Activated naive CD4-positive, alpha-beta T cell treated with anti-CD3 and anti-CD28 coated beads for 36 hours (primary cell): ENCODE measurements around the gene SPEF2. TPM values are rescaled to one million over a fixed set of nuclear protein-coding genes. Genes with fewer than 3 reads are reported as not detected.

Experiments used
- CTCF ChIA-PET: fragments of 350-600 bp; sonication (Branson Sonifier 250); formaldehyde crosslinking; loops from one replicate; lab custom pipeline; 2021; ENCODE audit warnings: antibody characterized with exemption; lab: Charles Lee
- DNase-seq: peaks from one replicate; pipeline ENCODE4 v3.0.0-alpha.2; 2020
- H3K27ac Mint-ChIP-seq: one replicate; pipeline ENCODE4 v1.8.0; 2021; ENCODE audit warnings: mild to moderate bottlenecking, mixed read lengths
- H3K27me3 Mint-ChIP-seq: one replicate; pipeline ENCODE4 v1.8.0; 2021; ENCODE audit warnings: low read depth, mixed read lengths
- H3K36me3 Mint-ChIP-seq: one replicate; pipeline ENCODE4 v1.8.0; 2021; ENCODE audit warnings: low read depth, mixed read lengths
- H3K4me1 Mint-ChIP-seq: one replicate; pipeline ENCODE4 v1.8.0; 2021; ENCODE audit warnings: low read depth, mixed read lengths
- H3K4me3 Mint-ChIP-seq: one replicate; pipeline ENCODE4 v1.8.0; 2021; ENCODE audit warnings: mild to moderate bottlenecking, moderate library complexity, mixed read lengths
- H3K9me3 Mint-ChIP-seq: one replicate; pipeline ENCODE4 v1.8.0; 2021; ENCODE audit warnings: mixed read lengths
- intact Hi-C: fragments of 100-400 bp; cut with micrococcal nuclease; formaldehyde crosslinking; loops from one replicate; pipeline ENCODE4 v1.15.1; 2023
- total RNA-seq, 2 experiments: library from RNA; stranded (reverse); gene quantifications; one replicate each; pipeline ENCODE4 v1.2.3, GENCODE V29; 2021

Gene SPEF2
- total RNA-seq, 2 experiments from 2014 or later: 6.5 to 6.6 TPM

DNA sequence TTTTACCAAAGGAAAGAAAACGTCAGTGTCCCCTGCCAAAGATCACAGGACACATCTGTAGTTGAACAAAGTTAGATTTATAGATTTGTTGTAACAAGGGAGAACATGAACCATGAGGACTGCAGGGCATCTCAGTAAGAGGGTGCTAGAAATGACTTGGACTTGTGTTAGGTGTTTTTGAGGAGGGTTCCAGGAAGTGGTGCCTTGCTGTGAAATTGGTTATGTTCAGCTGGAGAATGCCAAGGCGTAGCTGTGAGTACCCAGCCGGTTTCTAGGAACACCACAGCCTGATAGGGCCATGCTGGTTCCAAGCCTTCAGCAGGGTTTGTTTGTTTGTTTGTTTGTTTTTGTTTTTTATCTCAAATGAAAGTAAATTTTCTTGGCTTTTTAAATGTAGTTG is 5.3 kb downstream of the SPEF2 start:
- DNase-seq: peak; percentile 23
- Mint-ChIP-seq H3K27me3 (no peaks in the 10 kb centered on the region), H3K4me1 (peaks cover 35% of the 10 kb centered on the region), H3K27ac (no peak overlapping the region), H3K4me3 (no peak overlapping the region), H3K9me3 (no peaks in the 10 kb centered on the region), H3K36me3 (no peaks in the 10 kb centered on the region)
- CTCF ChIA-PET: interaction anchor here (4.9 kb wide), 1 partner anchor 303 kb away, joined by 30 read pairs; no protein-coding TSS in a partner anchor
- intact Hi-C loops: no loop called here

DNA sequence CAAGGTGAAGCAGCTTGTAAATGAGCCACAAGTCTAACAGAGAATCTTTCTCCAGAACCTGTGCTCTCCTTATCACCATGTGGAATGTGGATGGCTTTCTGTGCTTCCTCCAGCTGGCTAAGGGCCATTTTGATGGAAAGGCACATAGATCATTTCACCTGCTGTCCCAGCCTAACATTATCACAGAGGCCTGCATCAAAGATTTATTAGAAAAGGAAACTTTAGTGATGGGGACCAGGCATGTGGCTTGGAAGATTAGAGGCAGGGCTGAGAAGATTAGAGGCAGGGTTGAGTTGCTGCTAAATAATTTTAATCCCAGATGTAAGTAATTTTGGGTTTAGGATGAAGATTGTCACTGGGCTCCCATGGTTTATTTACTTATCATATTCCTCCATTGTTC is 6.3 kb downstream of the SPEF2 start:
- Mint-ChIP-seq H3K27ac (no peak overlapping the region), H3K9me3 (no peaks in the 10 kb centered on the region), H3K36me3 (peaks cover 5% of the 10 kb centered on the region), H3K4me1 (peaks cover 27% of the 10 kb centered on the region), H3K27me3 (no peaks in the 10 kb centered on the region), H3K4me3 (no peak overlapping the region)
- intact Hi-C loops: no loop called here
- CTCF ChIA-PET: interaction anchor here (0.6 to 4.9 kb wide), 2 partner anchors 302 to 429 kb away, joined by 3 to 30 read pairs; no protein-coding TSS in a partner anchor
- DNase-seq: no peak

DNA sequence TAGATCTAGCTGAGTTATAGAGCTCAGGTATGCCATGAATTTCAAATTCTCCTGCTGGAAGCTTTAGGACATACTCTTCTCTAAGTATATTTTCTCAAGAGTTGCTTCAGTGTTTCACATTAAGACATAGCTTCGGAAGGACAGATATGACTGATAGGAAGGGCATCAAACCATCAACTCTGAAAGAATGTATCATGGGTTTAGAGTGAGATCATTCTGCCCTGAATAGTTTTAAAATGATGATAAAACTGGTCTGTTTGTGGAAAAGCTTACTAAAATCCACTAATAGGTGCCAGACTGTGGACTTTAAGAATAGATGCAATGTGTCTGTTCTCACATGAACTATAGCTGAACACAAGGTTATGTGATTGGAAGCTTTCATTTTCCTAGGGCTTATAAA is 8.4 kb downstream of the SPEF2 start:
- Mint-ChIP-seq H3K4me3 (no peak overlapping the region), H3K27me3 (no peaks in the 10 kb centered on the region), H3K4me1 (peaks cover 26% of the 10 kb centered on the region), H3K27ac (no peak overlapping the region), H3K36me3 (peaks cover 17% of the 10 kb centered on the region), H3K9me3 (no peaks in the 10 kb centered on the region)
- CTCF ChIA-PET: interaction anchor here (1.1 to 2.1 kb wide), 5 partner anchors 8 to 301 kb away, joined by 3 to 10 read pairs (median 5); partner anchors contain the start of gene SPEF2
- DNase-seq: no peak
- intact Hi-C loops: no loop called here

DNA sequence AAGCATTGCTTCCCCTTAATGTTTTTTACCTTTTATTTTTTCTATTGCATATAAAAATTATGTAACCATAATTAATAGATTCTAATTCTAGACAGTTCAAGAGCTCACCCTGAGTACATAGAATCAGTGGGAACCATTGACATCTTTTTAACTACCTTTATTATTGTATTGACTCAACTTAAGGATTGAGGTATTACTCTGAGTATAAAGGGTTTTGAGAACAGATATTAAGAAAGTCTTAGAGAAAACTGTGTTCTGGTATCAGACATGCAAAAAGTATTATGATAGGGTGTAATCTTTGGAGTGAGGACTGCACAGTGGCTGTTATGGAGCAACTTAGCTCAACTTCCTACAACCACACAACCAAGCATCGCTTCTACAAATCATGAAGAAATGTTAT is 8.9 kb downstream of the SPEF2 start:
- intact Hi-C loops: no loop called here
- CTCF ChIA-PET: interaction anchor here (0.7 to 2.1 kb wide), 5 partner anchors 9 to 379 kb away, joined by 3 to 10 read pairs (median 5); partner anchors contain the start of gene SPEF2
- no peak overlapping the region for H3K4me3 Mint-ChIP-seq
- DNase-seq: no peak
- H3K27me3 Mint-ChIP-seq: no peaks in the 10 kb centered on the region
- peaks cover 26% of the 10 kb centered on the region for H3K4me1 Mint-ChIP-seq
- peaks cover 21% of the 10 kb centered on the region for H3K36me3 Mint-ChIP-seq
- H3K27ac Mint-ChIP-seq: no peak overlapping the region
- H3K9me3 Mint-ChIP-seq: no peaks in the 10 kb centered on the region

- no peaks in the 10 kb centered on the region for H3K4me1 Mint-ChIP-seq
- no peak for DNase-seq
- H3K9me3 Mint-ChIP-seq: peaks cover 12% of the 10 kb centered on the region
- H3K27me3 Mint-ChIP-seq: no peaks in the 10 kb centered on the region
- H3K27ac Mint-ChIP-seq: no peak overlapping the region
- H3K36me3 Mint-ChIP-seq: peaks cover 45% of the 10 kb centered on the region
- CTCF ChIA-PET: interaction anchor here (1.3 kb wide), 1 partner anchor 17 kb away, joined by 8 read pairs; no protein-coding TSS in a partner anchor
- intact Hi-C loops: no loop called here
- no peak overlapping the region for H3K4me3 Mint-ChIP-seq
These were observed 16.7 kb downstream of the SPEF2 start for GRCh38 chr5:35634326-35634725.

GRCh38 chr5:35640623-35641022 is 23.0 kb downstream of the SPEF2 start:
- Mint-ChIP-seq H3K4me3 (no peak overlapping the region), H3K4me1 (no peaks in the 10 kb centered on the region), H3K9me3 (no peaks in the 10 kb centered on the region), H3K36me3 (peaks cover 16% of the 10 kb centered on the region), H3K27me3 (no peaks in the 10 kb centered on the region), H3K27ac (no peak overlapping the region)
- CTCF ChIA-PET: interaction anchor here (1.6 kb wide), 1 partner anchor 10 kb away, joined by 4 read pairs; no protein-coding TSS in a partner anchor
- intact Hi-C loops: no loop called here
- DNase-seq: no peak

GRCh38 chr5:35644543-35644942 is 26.9 kb downstream of the SPEF2 start:
- Mint-ChIP-seq H3K27me3 (no peaks in the 10 kb centered on the region), H3K9me3 (no peaks in the 10 kb centered on the region), H3K36me3 (peaks cover 6% of the 10 kb centered on the region), H3K4me3 (no peak overlapping the region), H3K27ac (no peak overlapping the region), H3K4me1 (no peaks in the 10 kb centered on the region)
- CTCF ChIA-PET: interaction anchor here (0.6 to 5.5 kb wide), 3 partner anchors 23 to 861 kb away, joined by 3 to 25 read pairs (median 4); no protein-coding TSS in a partner anchor
- DNase-seq: no peak
- intact Hi-C loops: loop anchor here (1.0 kb wide), 1 partner anchor 27 kb away; the partner anchor contains the start of gene SPEF2

DNA sequence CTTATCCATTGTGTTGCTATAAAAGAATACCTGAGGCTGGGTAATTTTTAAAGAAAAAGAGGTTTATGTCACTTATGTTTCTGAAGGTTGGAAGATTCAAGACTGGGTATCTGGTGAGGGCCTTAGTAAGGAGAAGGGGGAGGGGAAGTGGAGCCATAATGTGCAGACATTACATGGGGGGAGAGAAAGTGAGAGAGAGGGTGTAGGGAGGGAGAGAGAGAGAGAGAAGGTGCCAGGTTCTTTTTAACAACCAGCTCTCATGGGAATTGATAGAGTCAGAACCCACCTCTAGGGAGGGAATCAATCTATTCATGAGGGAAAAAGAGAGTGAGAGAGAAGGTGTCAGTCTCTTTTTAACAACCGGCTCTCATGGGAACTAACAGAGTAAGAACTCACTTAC is 29.5 kb downstream of the SPEF2 start:
- no peaks in the 10 kb centered on the region for H3K9me3 Mint-ChIP-seq
- intact Hi-C loops: loop anchor here (5.0 kb wide), 1 partner anchor 560 kb away; no protein-coding TSS in a partner anchor
- peaks cover 9% of the 10 kb centered on the region for H3K4me1 Mint-ChIP-seq
- no peak overlapping the region for H3K27ac Mint-ChIP-seq
- H3K4me3 Mint-ChIP-seq: no peak overlapping the region
- CTCF ChIA-PET: interaction anchor here (5.5 kb wide), 1 partner anchor 279 kb away, joined by 25 read pairs; no protein-coding TSS in a partner anchor
- peaks cover 2% of the 10 kb centered on the region for H3K36me3 Mint-ChIP-seq
- no peaks in the 10 kb centered on the region for H3K27me3 Mint-ChIP-seq
- DNase-seq: no peak

GRCh38 chr5:35647712-35648111 is 30.0 kb downstream of the SPEF2 start:
- Mint-ChIP-seq H3K36me3 (no peaks in the 10 kb centered on the region), H3K4me1 (peaks cover 9% of the 10 kb centered on the region), H3K9me3 (no peaks in the 10 kb centered on the region), H3K4me3 (no peak overlapping the region), H3K27me3 (no peaks in the 10 kb centered on the region), H3K27ac (no peak overlapping the region)
- no peak for DNase-seq
- intact Hi-C loops: loop anchor here (5.0 kb wide), 1 partner anchor 560 kb away; no protein-coding TSS in a partner anchor
- CTCF ChIA-PET: interaction anchor here (1.0 to 5.5 kb wide), 2 partner anchors 279 to 284 kb away, joined by 6 to 25 read pairs; no protein-coding TSS in a partner anchor

DNA sequence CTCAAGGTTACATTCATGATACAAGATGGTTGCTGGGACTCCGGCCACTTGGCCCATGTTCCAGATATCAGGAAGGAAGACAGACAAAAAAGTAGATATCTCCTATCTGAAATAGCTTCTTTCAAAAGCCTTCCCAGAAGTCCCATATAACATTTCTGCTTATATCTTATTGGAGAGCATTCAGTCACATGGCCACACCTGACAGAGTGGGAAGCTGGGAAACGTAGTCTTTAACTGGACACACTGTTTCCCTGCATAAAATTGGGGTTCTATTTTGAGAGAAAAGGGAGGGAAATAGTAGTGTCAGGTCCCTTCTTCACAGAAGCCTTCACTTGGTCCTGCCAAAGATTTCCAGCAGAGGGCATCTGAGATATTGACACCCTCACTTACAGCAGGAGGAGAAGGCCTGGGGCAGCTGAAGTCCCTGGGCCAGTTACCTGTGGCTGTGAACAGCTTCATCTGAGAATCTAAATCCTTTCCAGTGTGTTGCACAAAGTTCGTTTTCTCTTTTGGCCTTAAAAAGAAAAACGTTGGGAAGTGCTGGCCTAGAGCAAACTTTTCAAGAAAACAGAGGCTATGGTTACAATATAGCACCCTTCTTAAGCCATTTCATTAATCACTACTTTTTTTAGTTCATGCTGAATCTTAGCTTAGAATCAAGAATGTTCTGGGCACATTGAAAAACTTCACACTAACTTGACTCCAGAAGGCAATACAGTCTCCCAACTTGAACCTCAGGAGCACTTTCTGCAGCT is 33.5 kb downstream of the SPEF2 start:
- Mint-ChIP-seq H3K4me1 (peaks cover 9% of the 10 kb centered on the region), H3K27ac (no peak overlapping the region), H3K4me3 (no peak overlapping the region), H3K36me3 (no peaks in the 10 kb centered on the region), H3K27me3 (no peaks in the 10 kb centered on the region), H3K9me3 (no peaks in the 10 kb centered on the region)
- intact Hi-C loops: loop anchor here (1.0 to 2.0 kb wide), 5 partner anchors 22 to 274 kb away; partner anchors contain the start of gene SPEF2
- CTCF ChIA-PET: interaction anchor here (0.6 to 8.7 kb wide), 37 partner anchors 8 to 281 kb away, joined by 3 to 146 read pairs (median 6); partner anchors contain the start of gene SPEF2
- peak; percentile 83 for DNase-seq

- no peak for DNase-seq
- no peaks in the 10 kb centered on the region for H3K27me3 Mint-ChIP-seq
- H3K4me3 Mint-ChIP-seq: no peak overlapping the region
- peaks cover under 1% of the 10 kb centered on the region for H3K9me3 Mint-ChIP-seq
- H3K4me1 Mint-ChIP-seq: peaks cover 21% of the 10 kb centered on the region
- H3K36me3 Mint-ChIP-seq: no peaks in the 10 kb centered on the region
- CTCF ChIA-PET: interaction anchor here (8.7 kb wide), 1 partner anchor 268 kb away, joined by 146 read pairs; no protein-coding TSS in a partner anchor
- intact Hi-C loops: no loop called here
- no peak overlapping the region for H3K27ac Mint-ChIP-seq
These were observed 39.1 kb downstream of the SPEF2 start for GRCh38 chr5:35656721-35657120.

DNA sequence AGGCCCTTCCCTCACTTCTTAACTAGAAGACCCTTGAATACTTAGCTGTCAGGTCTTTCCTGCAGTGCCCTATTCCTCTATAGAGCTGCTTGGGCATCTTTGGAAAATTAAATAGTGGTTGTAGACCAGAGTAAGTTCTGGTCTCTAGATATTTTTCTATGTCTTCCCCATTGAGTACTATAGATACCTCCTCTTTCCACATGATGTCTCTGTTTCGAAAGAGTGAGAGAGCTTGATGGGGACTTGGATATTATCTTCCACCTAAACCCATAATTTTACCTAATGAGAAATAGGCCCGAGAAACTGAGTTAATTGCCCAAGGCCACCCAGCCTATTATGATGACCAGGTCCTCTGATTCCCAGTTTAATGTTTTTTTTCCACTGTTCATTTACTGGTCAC is 40.2 kb downstream of the SPEF2 start:
- Mint-ChIP-seq H3K4me3 (no peak overlapping the region), H3K27ac (peak overlapping the region; percentile 21), H3K36me3 (peaks cover 8% of the 10 kb centered on the region), H3K4me1 (peaks cover 21% of the 10 kb centered on the region), H3K9me3 (peaks cover 11% of the 10 kb centered on the region), H3K27me3 (no peaks in the 10 kb centered on the region)
- CTCF ChIA-PET: interaction anchor here (0.6 to 3.7 kb wide), 5 partner anchors 22 to 269 kb away, joined by 3 to 25 read pairs (median 3); no protein-coding TSS in a partner anchor
- intact Hi-C loops: loop anchor here (2.0 kb wide), 3 partner anchors 119 to 267 kb away; partner anchors contain the start of gene IL7R
- DNase-seq: no peak
